Mesenteric fat pad (tissue), 1 donor: ENCODE measurements around the gene FOLR2. TPM values are rescaled to one million over a fixed set of nuclear protein-coding genes. Genes with fewer than 3 reads are reported as not detected.
"Not testable (repeated sequence)": the region's sequence is repeated elsewhere in the genome, so short reads cannot be mapped to it uniquely, and the experiment has no call there.

Source experiments
- DNase-seq: peaks from one replicate; pipeline ENCODE4 v3.0.0-alpha.2; 2020; ENCODE audit warnings: low spot score
- total RNA-seq: library from RNA; stranded (reverse); fragmentation: NEBNext Ultra II Directional; extraction: Animal tissue kit (Norgen Biotek cat#: 25700); gene quantifications from one replicate; pipeline ENCODE4 v1.2.1, GENCODE V29; 2021
- donor health status: DM: yes; HTN: yes; CAD: no.

Gene FOLR2
- total RNA-seq, 1 donor from 2014 or later, result 77.3 TPM

DNA sequence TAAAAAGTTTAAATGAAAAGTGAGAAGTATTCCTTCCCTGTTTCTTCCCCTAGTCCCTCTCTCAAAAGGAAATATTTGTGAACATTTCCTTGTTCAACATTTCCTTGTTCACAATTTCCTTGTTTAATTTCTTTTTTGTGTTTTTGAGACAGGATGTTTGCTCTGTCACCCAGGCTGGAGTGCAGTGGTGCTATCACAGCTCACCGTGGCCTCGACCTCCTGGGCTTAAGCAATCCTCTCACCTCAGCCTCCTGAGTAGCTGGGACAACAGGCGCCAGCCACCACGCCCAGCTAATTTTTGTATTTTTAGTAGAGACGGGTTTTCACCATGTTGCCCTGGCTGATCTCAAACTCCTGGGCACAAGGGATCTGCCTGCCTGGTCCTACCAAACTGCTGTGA, 50.4 kb downstream of the FOLR2 start:
- DNase-seq, result not testable (repeated sequence)

DNA sequence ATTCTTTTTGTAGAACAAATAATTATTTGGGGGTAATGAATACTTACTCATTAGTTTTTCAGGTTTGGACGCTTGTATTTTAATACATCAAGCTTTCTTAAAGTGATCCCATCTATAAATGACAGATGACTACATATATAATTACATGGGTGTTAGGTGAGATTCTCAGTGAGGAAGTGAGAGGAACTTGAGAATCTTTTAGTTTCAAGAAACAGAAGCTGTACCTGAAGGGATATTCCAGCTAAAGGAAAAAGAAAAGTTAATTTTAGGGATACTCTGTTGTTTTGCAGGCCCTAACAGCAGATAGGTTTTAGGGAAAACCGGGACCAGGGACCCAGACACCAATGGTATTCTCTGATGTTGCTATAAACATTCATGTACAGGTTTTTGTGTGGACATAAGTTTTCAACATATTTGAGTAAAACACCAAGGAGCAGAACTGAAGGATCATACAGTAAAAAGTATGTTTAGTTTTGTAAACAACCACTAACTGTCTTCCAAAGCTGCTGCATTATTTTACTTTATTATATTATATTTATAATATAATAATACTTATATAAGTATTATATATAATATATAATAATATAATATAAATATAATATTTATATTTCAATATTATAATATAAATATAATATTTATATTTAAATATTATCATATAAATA, 51.5 kb downstream of the FOLR2 start:
- no peak for DNase-seq

Other genes with a start within 250 kb of the FOLR2 start
- 13.1 TPM for gene IL18BP, start 217.9 kb upstream of the FOLR2 start, total RNA-seq
- gene NUMA1, start 136.3 kb upstream of the FOLR2 start, total RNA-seq, result 100 TPM
- 7.0 TPM for gene LRRC51, start 135.9 kb upstream of the FOLR2 start, total RNA-seq
- 117 TPM for gene LAMTOR1, start 113.5 kb upstream of the FOLR2 start, total RNA-seq
- not detected for gene TOMT, start 110.9 kb upstream of the FOLR2 start, total RNA-seq
- 29.1 TPM for gene ANAPC15, start 104.1 kb upstream of the FOLR2 start, total RNA-seq
- gene FOLR3, start 81.1 kb upstream of the FOLR2 start, total RNA-seq, result 18.4 TPM
- 0.32 TPM for gene FOLR1, start 24.7 kb upstream of the FOLR2 start, total RNA-seq
- gene INPPL1, start 8.0 kb downstream of the FOLR2 start, total RNA-seq, result 107 TPM
- not detected for gene PHOX2A, start 27.4 kb downstream of the FOLR2 start, total RNA-seq
- gene CLPB, start 217.7 kb downstream of the FOLR2 start, total RNA-seq, result 25.3 TPM